ENCODE results near the gene CHIT1. TPM values are rescaled to one million over a fixed set of nuclear protein-coding genes. Genes with fewer than 3 reads are reported as not detected.

CHIT1 gene
- total RNA-seq, 1 experiment from 2014 or later = not detected

DNA sequence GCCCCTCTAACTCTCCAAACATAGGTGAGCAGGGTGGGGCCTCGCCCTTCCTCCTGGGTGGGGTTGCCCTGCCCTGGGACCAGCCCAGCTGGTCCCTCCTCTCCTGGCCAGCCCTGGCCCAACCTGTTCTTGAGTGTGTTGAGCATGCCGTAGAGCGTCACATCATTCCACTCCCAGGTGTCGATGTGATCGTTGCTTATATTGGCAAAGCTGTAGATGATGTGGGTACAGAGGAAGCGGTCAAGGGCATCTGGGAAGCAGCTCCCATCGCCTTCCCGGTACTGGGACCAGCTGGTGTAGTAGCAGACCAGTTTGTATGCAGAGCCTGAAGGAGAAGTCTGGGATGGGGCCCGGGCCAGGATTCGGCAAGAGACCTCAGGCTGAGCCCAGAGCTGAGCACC lies 44.4 kb downstream of the CHIT1 start:
- ATAC-seq (no peak), DNase-seq (ENCODE audit: low read depth, low spot score) (no peak)
- RAD21 ChIA-PET (ENCODE audit: low non-redundant PET in 1 of 2, low total read pairs in 2 of 2, uncharacterized antibody in 2 of 2, unreplicated experiment in 2 of 2) = no interaction called here
- Histone ChIP-seq H4K20me1 (ENCODE audit: insufficient read depth) (no peaks in the 10 kb centered on the region), H3K36me3 (ENCODE audit: control insufficient read depth in 1 of 2, insufficient read depth in 2 of 2, low read length in 2 of 2) (no peaks in the 10 kb centered on the region), H3K9ac (ENCODE audit: low read length) (no peak overlapping the region), H3K9me3 (ENCODE audit: control insufficient read depth in 1 of 2, insufficient read depth in 1 of 2, low read depth in 1 of 2, low read length in 2 of 2) (no peaks in the 10 kb centered on the region), H3K4me1 (ENCODE audit: control insufficient read depth in 1 of 2, insufficient read depth in 2 of 2, low read length in 2 of 2) (peaks cover 0 to 25% of the 10 kb centered on the region in 2 experiments; a peak in 2 of 4 replicates), H3K4me2 (ENCODE audit: low read length) (no peak overlapping the region), H3K9me2 (ENCODE audit: insufficient read depth) (no peaks in the 10 kb centered on the region), H3K79me2 (ENCODE audit: insufficient read depth, low read length) (no peaks in the 10 kb centered on the region), H3K27me3 (ENCODE audit: insufficient read depth, low read length) (no peaks in the 10 kb centered on the region), H3K4me3 (replicated peaks in 1 of 2; ENCODE audit: low read depth in 1 of 2, low read length in 2 of 2) (no peak overlapping the region), H3K27ac (ENCODE audit: low read depth, low read length) (no peak overlapping the region), H2AFZ (ENCODE audit: low read depth, low read length, poor library complexity, severe bottlenecking) (no peak overlapping the region)
- BruUV-seq (replicated peaks) = no TSS peak
- CTCF ChIA-PET = interaction anchor here (1.1 kb wide), 2 partner anchors 9 to 12 kb away, joined by 3 to 4 read pairs; partner anchors contain the start of gene MYBPH
- TF ChIP-seq, protein P1, sequence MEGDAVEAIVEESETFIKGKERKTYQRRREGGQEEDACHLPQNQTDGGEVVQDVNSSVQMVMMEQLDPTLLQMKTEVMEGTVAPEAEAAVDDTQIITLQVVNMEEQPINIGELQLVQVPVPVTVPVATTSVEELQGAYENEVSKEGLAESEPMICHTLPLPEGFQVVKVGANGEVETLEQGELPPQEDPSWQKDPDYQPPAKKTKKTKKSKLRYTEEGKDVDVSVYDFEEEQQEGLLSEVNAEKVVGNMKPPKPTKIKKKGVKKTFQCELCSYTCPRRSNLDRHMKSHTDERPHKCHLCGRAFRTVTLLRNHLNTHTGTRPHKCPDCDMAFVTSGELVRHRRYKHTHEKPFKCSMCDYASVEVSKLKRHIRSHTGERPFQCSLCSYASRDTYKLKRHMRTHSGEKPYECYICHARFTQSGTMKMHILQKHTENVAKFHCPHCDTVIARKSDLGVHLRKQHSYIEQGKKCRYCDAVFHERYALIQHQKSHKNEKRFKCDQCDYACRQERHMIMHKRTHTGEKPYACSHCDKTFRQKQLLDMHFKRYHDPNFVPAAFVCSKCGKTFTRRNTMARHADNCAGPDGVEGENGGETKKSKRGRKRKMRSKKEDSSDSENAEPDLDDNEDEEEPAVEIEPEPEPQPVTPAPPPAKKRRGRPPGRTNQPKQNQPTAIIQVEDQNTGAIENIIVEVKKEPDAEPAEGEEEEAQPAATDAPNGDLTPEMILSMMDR (IDR thresholded peaks at IDR 0.05 in 2 of 3, conservative IDR thresholded peaks at IDR 0.05 in 1 of 3; ENCODE audit: borderline replicate concordance in 1 of 3, insufficient read depth in 1 of 3, low read depth in 2 of 3, low read length in 2 of 3) = no peak
- TF ChIP-seq FOSL1 (IDR thresholded peaks at IDR 0.05; ENCODE audit: low read depth) (no peak), ZNF274 (IDR thresholded peaks at IDR 0.05; ENCODE audit: low read depth, low read length) (no peak), TCF7L2 (IDR thresholded peaks at IDR 0.05; ENCODE audit: borderline replicate concordance, extremely low read depth, insufficient read depth, insufficient read length) (no peak), POLR2A (IDR thresholded peaks at IDR 0.05; ENCODE audit: borderline replicate concordance, extremely low read depth, insufficient read depth, insufficient read length) (no peak), SIN3A (IDR thresholded peaks at IDR 0.05; ENCODE audit: low read depth) (no peak), JUND (IDR thresholded peaks at IDR 0.05) (no peak), POLR2AphosphoS5 (IDR thresholded peaks at IDR 0.05; ENCODE audit: low read depth, low read length) (no peak), EGR1 (IDR thresholded peaks at IDR 0.05; ENCODE audit: low read depth) (no peak), ELF1 (IDR thresholded peaks at IDR 0.05; ENCODE audit: borderline replicate concordance, low read depth) (no peak), SP1 (IDR thresholded peaks at IDR 0.05; ENCODE audit: low read depth) (no peak), EZH2phosphoT487 (IDR thresholded peaks at IDR 0.05; ENCODE audit: borderline replicate concordance) (no peak), EZH2 (IDR thresholded peaks at IDR 0.05) (no peak), ZFX (IDR thresholded peaks at IDR 0.05) (no peak), REST (IDR thresholded peaks at IDR 0.05; ENCODE audit: low read depth) (no peak)
- TF ChIP-seq, protein P2, sequence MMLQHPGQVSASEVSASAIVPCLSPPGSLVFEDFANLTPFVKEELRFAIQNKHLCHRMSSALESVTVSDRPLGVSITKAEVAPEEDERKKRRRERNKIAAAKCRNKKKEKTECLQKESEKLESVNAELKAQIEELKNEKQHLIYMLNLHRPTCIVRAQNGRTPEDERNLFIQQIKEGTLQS (IDR thresholded peaks at IDR 0.05) = no peak
- TF ChIP-seq, protein P3, sequence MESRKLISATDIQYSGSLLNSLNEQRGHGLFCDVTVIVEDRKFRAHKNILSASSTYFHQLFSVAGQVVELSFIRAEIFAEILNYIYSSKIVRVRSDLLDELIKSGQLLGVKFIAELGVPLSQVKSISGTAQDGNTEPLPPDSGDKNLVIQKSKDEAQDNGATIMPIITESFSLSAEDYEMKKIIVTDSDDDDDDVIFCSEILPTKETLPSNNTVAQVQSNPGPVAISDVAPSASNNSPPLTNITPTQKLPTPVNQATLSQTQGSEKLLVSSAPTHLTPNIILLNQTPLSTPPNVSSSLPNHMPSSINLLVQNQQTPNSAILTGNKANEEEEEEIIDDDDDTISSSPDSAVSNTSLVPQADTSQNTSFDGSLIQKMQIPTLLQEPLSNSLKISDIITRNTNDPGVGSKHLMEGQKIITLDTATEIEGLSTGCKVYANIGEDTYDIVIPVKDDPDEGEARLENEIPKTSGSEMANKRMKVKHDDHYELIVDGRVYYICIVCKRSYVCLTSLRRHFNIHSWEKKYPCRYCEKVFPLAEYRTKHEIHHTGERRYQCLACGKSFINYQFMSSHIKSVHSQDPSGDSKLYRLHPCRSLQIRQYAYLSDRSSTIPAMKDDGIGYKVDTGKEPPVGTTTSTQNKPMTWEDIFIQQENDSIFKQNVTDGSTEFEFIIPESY (IDR thresholded peaks at IDR 0.05; ENCODE audit: extremely low read depth, insufficient replicate concordance, low read length) = no peak
- POLR2A ChIA-PET = no interaction called here
- intact Hi-C loops (cut with micrococcal nuclease) = no loop called here

All from HCT116 (cell line).